Gastrocnemius medialis (tissue), 4 donors: ENCODE results near the gene SLAMF1. TPM values are rescaled to one million over a fixed set of nuclear protein-coding genes. Genes with fewer than 3 reads are reported as not detected.
"Not testable (repeated sequence)": the region's sequence is repeated elsewhere in the genome, so short reads cannot be mapped to it uniquely, and the experiment has no call there.

Experiments used
- ATAC-seq, 2 donors: fragments of 150-250 bp; one replicate each; pipeline ENCODE4 v1.9.1; 2016
- DNase-seq, 2 donors: peaks; one replicate each; pipeline ENCODE4 v3.0.0-alpha.2; 2019
- H3K27ac ChIP-seq, 4 donors: fragments of 200-600 bp; sonication (generic); 1 replicate in 1 of 4; 2 replicates in 3 of 4; pipeline ENCODE4 v1.5.1; 2016 to 2018; ENCODE audit warnings: mild to moderate bottlenecking in 2 of 4, moderate library complexity in 1 of 4
- H3K27me3 ChIP-seq, 3 donors: fragments of 200-600 bp; sonication (generic) in 2 of 3; 1 replicate in 1 of 3; 2 replicates in 2 of 3; pipeline versions ENCODE4 v1.5.1 to v1.6.0; 2016 to 2019; ENCODE audit warnings: mild to moderate bottlenecking in 1 of 3, moderate library complexity in 1 of 3
- H3K36me3 ChIP-seq, 2 donors: fragments of 200-600 bp; sonication (generic) in 1 of 2; one replicate each; pipeline ENCODE4 v1.5.1; 2017 to 2018
- H3K4me1 ChIP-seq, 2 donors: fragments of 200-600 bp; sonication (generic) in 1 of 2; one replicate each; pipeline ENCODE4 v1.5.1; 2016 to 2017; ENCODE audit warnings: mild to moderate bottlenecking in 2 of 2
- H3K4me3 ChIP-seq, 4 donors: fragments of 200-600 bp; sonication (generic) in 3 of 4; 1 replicate in 1 of 4; 2 replicates in 3 of 4; pipeline ENCODE4 v1.5.1; 2016 to 2019; ENCODE audit warnings: mild to moderate bottlenecking in 2 of 4
- H3K9me3 ChIP-seq, 3 donors: fragments of 200-600 bp; sonication (generic) in 2 of 3; 1 replicate in 1 of 3; 2 replicates in 2 of 3; pipeline ENCODE4 v1.5.1; 2016 to 2019
- POLR2A ChIP-seq, 2 donors: fragments of 450-650 bp; IDR thresholded peaks; one replicate each; pipeline ENCODE4 v1.6.1; 2017; ENCODE audit warnings: antibody characterized with exemption in 2 of 2, mild to moderate bottlenecking in 2 of 2, moderate library complexity in 2 of 2
- in situ Hi-C, 4 donors: fragments of 200-750 bp; cut with MboI; loops; one replicate each; pipeline versions ENCODE4 v1.15.0 to v1.8.0; 2017; ENCODE audit warnings: low sequenced_read_pairs in 4 of 4
- intact Hi-C: fragments of 100-400 bp; cut with DNase I; formaldehyde crosslinking; loops from one replicate; pipeline ENCODE4 v1.15.1; 2023; ENCODE audit warnings: low total_unique reads
- total RNA-seq, 4 donors: library from RNA; depleted of rRNA; stranded (reverse); fragments of >200 nt; gene quantifications; one replicate each; pipeline versions ENCODE4 v1.1.0 to v1.2.3, GENCODE V29; 2016
- TF ChIP-seq, protein P1 (sequence below), 5 experiments: fragments of 450-650 bp in 3 of 5; fragments of 200-600 bp in 2 of 5; sonication (generic) in 2 of 5; IDR thresholded peaks in 4 of 5; conservative IDR thresholded peaks in 1 of 5; 1 replicate in 4 of 5; 2 replicates in 1 of 5; pipeline ENCODE4 v1.5.1; 2016 to 2019; ENCODE audit warnings: antibody characterized with exemption in 5 of 5, mild to moderate bottlenecking in 3 of 5, moderate library complexity in 3 of 5

SLAMF1 gene
- not detected for total RNA-seq

DNA sequence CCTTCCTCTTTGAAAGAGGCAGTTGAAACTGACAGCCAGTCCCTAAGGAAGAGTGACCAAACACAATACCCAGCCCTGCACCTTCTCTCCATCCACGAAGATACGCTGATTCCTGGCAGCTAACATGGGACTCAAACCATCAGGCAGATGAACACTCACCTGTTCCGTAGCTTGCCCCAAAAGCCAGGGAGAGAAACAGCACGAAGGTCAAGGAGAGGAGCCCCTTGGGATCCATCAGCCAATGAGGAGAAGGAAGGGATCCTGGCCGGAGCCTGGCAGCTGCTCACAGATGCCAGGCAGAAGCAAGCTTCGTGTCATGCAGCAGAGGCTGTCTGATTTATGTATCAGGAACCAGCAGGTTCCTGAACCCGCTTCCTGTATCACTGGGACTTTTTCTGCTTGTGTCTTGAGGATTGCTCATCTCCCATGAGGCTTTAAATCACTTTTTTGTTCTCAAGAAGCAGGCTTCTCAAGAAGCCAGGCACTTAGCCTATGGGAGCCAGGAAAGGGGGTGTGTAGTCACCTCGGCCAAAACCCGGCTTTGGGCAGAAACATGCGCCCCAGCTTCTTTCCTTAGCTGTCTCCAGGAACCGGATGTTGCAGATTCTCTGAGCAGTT, at the start of gene SLAMF1:
Gene SLAMF1 (minus strand): TSS at position 334 of the 618 bp plus-strand sequence. CDS start 99 bp downstream, at position 235.
- no peak within 1 kb of the TSS for H3K4me3 ChIP-seq
- ATAC-seq: no peak
- no peaks in the 10 kb centered on the region for H3K36me3 ChIP-seq
- no peaks in the 10 kb centered on the region for H3K4me1 ChIP-seq
- TF ChIP-seq POLR2A (IDR thresholded peaks at IDR 0.05): no peak
- TF ChIP-seq, protein P1, sequence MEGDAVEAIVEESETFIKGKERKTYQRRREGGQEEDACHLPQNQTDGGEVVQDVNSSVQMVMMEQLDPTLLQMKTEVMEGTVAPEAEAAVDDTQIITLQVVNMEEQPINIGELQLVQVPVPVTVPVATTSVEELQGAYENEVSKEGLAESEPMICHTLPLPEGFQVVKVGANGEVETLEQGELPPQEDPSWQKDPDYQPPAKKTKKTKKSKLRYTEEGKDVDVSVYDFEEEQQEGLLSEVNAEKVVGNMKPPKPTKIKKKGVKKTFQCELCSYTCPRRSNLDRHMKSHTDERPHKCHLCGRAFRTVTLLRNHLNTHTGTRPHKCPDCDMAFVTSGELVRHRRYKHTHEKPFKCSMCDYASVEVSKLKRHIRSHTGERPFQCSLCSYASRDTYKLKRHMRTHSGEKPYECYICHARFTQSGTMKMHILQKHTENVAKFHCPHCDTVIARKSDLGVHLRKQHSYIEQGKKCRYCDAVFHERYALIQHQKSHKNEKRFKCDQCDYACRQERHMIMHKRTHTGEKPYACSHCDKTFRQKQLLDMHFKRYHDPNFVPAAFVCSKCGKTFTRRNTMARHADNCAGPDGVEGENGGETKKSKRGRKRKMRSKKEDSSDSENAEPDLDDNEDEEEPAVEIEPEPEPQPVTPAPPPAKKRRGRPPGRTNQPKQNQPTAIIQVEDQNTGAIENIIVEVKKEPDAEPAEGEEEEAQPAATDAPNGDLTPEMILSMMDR (IDR thresholded peaks at IDR 0.05 in 4 of 5, conservative IDR thresholded peaks at IDR 0.05 in 1 of 5): no peak
- H3K9me3 ChIP-seq: no peaks in the 10 kb centered on the region
- no peak within 1 kb of the TSS for H3K27ac ChIP-seq
- intact Hi-C loops: no loop called here
- in situ Hi-C loops: no loop called here
- H3K27me3 ChIP-seq: no peaks in the 10 kb centered on the region
- no peak for DNase-seq

DNA sequence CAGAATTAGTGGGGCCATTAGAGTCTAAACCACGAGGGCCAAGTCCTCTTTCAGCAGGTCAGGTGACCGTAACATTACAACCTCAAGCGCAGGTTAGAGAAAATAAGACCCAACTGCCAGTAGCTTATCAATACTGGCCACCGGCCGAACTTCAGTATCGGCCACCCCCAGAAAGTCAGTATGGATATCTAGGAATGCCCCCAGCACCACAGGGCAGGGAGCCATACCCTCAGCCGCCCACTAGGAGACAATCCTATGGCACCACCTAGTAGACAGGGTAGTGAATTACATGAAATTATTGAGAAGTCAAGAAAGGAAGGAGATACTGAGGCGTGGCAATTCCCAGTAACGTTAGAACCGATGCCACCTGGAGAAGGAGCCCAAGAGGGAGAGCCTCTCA, 45.5 kb upstream of the SLAMF1 start:
- H3K27ac ChIP-seq, in situ Hi-C loops, intact Hi-C loops, H3K4me3 ChIP-seq, H3K9me3 ChIP-seq, DNase-seq, H3K27me3 ChIP-seq, H3K4me1 ChIP-seq, H3K36me3 ChIP-seq, ATAC-seq: not testable (repeated sequence)

- Histone ChIP-seq H3K27me3 (no peaks in the 10 kb centered on the region), H3K27ac (no peak overlapping the region), H3K9me3 (no peaks in the 10 kb centered on the region), H3K4me3 (no peak overlapping the region), H3K4me1 (no peaks in the 10 kb centered on the region), H3K36me3 (no peaks in the 10 kb centered on the region)
- TF ChIP-seq POLR2A (IDR thresholded peaks at IDR 0.05): no peak
- intact Hi-C loops (no loop called here), in situ Hi-C loops (no loop called here)
- DNase-seq (no peak), ATAC-seq (no peak)
Measured at GRCh38 chr1:160685266-160685665, 38.4 kb upstream of the SLAMF1 start.

GRCh38 chr1:160682983-160683865, 36.4 kb upstream of the SLAMF1 start:
- ATAC-seq: no peak
- Histone ChIP-seq H3K4me3 (no peak overlapping the region), H3K36me3 (no peaks in the 10 kb centered on the region), H3K9me3 (no peaks in the 10 kb centered on the region), H3K27me3 (no peaks in the 10 kb centered on the region), H3K27ac (no peak overlapping the region), H3K4me1 (no peaks in the 10 kb centered on the region)
- in situ Hi-C loops (no loop called here), intact Hi-C loops (no loop called here)
- no peak for DNase-seq
- no peak for TF ChIP-seq POLR2A (IDR thresholded peaks at IDR 0.05)
- TF ChIP-seq, protein P1 (IDR thresholded peaks at IDR 0.05 in 4 of 5, conservative IDR thresholded peaks at IDR 0.05 in 1 of 5): no peak

DNA sequence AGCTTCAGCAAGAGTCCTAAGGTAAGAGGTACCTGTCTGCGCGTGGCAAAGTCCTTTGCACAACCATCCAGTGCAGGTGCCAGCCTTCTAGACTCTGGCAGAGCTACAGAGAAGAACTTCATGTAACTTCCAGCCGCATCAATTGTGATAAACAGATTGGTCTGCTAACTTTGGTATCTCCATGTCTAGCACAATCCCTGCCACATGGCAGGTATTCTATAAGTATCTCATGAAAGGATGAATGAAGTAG, 35.0 kb upstream of the SLAMF1 start:
- Histone ChIP-seq H3K27ac (no peak overlapping the region), H3K4me1 (no peaks in the 10 kb centered on the region), H3K4me3 (no peak overlapping the region), H3K27me3 (no peaks in the 10 kb centered on the region), H3K9me3 (no peaks in the 10 kb centered on the region), H3K36me3 (no peaks in the 10 kb centered on the region)
- DNase-seq (no peak), ATAC-seq (no peak)
- intact Hi-C loops: no loop called here
- in situ Hi-C loops: no loop called here
- TF ChIP-seq, protein P1 (IDR thresholded peaks at IDR 0.05 in 4 of 5, conservative IDR thresholded peaks at IDR 0.05 in 1 of 5): no peak
- no peak for TF ChIP-seq POLR2A (IDR thresholded peaks at IDR 0.05)
